ENCODE results near the gene TYW1B.
"Not testable (repeated sequence)": the region's sequence is repeated elsewhere in the genome, so short reads cannot be mapped to it uniquely, and the experiment has no call there.

Gene TYW1B

DNA sequence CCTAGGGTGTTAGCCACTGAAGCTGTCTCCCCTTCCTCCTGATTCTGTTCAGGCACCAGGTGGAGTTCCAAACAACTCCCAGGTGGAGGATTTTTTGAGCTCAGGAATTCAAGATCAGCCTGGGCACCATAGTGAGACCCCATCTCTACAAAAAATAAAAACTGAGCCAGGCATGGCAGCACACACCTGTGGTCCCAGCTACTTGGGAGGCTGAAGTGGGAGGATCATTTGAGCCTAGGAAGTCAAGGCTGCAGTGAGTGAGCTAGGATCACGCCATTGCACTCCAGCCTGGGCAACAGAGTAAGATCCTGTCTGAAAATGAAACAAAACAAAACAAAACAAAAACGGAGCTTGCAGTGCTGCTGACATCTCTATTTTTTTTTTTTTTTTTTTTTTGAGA, 287.1 kb downstream of the TYW1B start:
- DNase-seq: no peak

DNA sequence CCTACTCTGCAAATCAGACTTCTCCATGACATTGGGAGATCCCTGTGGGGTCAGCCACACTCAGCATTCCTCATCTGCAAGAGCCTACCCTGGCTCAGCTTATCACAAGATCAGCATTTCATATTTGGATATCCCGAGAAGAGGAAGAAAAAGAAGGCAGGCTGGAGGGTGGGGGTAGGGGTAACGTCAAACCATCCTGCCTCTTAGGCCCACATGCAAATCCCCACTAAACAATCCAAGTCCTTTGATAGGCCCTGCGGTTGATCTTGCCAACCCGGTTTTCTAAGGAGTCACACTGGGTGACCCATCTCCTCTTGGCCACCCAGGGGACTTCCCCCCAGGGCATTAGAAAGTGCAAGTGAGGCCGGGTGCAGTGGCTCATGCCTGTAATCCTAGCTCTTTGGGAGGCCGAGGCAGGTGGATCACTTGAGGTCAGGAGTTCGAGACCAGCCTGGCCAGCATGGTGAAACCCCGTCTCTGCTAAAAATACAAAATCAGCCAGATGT, 287.8 kb downstream of the TYW1B start:
- DNase-seq: no peak

DNA sequence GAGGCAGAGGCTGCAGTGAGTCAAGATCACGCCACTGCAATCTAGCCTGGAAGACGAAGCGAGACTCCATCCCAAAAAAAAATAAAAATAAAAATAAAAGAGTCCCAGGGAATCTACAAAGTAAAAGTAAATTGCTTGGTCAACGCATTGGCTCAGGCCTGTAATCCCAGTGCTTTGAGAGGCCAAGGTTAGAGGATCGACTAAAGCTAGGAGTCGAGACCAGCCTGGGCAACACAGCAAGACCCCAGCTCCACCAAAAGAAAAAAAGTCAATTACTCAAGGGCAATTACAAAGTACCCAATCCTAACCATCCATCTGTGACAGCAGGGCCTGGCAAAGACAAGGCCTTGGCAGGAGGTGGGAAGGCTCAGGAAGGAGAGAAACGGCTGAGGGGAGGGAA, 288.3 kb downstream of the TYW1B start:
- no peak for DNase-seq

GRCh38 chr7:72538856-72539255, 289.1 kb downstream of the TYW1B start:
- no peak for DNase-seq

DNA sequence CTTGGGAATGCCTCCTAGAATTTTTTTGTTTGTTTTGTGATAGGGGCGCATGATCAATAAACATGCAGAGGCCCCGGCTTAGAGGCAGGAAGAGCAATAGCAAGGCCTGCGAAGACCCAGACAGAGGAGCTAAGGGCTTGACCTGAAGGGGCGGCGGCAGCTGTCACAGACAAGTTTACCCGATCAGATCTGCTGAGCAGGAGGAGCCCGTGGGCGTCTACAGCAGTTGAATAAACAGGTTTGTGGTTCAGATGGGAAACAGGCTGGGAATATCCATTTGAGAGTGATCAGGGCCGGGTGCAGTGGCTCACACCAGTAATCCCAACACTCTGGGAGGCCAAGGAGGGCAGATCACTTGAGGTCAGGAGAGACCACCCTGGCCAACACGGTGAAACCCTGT, 289.9 kb downstream of the TYW1B start:
- no peak for DNase-seq

DNA sequence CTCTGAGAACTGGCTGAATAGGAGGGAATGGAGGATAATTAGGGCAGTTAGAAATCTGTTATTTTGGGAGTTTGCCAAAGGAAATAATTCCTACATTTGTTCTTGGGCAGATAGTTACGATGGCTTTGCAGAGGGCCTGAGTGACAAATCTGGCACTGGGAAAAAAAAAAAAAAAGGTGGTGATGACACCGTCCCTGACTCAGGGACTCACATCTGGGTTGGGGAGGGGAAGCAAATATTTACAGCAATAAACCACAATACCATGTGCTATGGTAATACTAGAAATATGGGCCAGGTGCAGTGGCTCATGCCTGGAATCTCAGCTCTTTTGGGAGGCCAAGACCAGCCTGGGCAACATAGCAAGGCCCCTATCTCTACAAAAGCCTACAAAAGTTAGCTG, 292.0 kb downstream of the TYW1B start:
- DNase-seq: not testable (repeated sequence)

DNA sequence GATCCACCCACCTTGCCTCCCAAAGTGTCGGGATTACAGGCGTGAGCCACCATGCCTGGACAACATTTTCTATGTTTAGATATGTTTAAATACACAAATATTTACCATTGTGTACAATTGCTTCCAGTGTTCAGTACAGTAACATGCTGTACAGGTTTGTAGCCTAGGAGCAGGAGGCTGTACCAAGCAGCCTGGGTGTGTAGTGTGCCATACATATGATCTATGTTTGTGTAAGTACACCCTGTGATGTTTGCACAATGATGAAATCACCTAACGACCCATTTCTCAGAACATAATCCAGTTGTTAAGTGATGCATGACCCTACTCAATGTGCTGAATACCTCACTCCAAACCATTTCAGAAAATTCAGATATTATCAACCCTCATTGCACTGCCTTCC, 297.0 kb downstream of the TYW1B start:
- DNase-seq: not testable (repeated sequence)

All from activated CD4-positive, alpha-beta T cell treated with anti-CD3 and anti-CD28 coated beads for 48 hours (primary cell).